ENCODE measurements around the gene NT5DC4.

- TF ChIP-seq CTCF (IDR thresholded peaks at IDR 0.05), result no peak
- TF ChIP-seq POLR2A (IDR thresholded peaks at IDR 0.05), result no peak
Measured at GRCh38 chr2:112712903-112713584, 7.8 kb upstream of the NT5DC4 start.
